Keratinocyte (primary cell): ENCODE results near the gene TBC1D7.

Experiments
- EZH2 ChIP-seq: IDR thresholded peaks from one replicate; pipeline ENCODE4 v1.6.1; 2012; ENCODE audit warnings: inconsistent platforms, mild to moderate bottlenecking, low read length, moderate library complexity
- TF ChIP-seq, protein P1 (sequence below), 3 experiments: IDR thresholded peaks in 1 of 3; conservative IDR thresholded peaks in 1 of 3; optimal IDR thresholded peaks in 1 of 3; 2 replicates in 2 of 3; 3 replicates in 1 of 3; pipeline versions ENCODE3 to v1.5.1; 2011; ENCODE audit warnings: low read length in 3 of 3, mild to moderate bottlenecking in 3 of 3, moderate library complexity in 2 of 3, control low read depth in 1 of 3, inconsistent platforms in 1 of 3; ENCODE audit not compliant: insufficient read depth in 2 of 3; ENCODE audit errors: extremely low read depth in 1 of 3

DNA sequence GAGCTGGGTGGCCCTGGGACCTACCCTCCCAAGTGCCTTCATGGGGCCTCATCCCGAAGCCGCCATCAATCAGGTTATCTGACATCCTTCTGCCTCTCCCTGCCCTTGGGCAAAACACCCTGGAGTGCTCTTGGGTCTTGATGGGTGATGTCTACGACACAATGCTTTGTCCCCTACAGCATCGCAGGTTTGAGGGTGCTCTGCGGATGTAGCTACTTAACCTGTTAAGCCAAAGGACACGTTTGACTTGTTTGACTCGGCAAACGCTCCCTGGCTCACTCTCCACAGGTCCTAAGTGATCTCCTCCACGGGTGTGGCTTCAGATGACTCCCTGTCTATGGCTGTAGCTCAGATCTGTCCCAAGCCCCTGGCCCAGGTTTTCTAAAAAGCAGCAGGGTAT lies 35.6 kb downstream of the TBC1D7 start:
- TF ChIP-seq, protein P1, sequence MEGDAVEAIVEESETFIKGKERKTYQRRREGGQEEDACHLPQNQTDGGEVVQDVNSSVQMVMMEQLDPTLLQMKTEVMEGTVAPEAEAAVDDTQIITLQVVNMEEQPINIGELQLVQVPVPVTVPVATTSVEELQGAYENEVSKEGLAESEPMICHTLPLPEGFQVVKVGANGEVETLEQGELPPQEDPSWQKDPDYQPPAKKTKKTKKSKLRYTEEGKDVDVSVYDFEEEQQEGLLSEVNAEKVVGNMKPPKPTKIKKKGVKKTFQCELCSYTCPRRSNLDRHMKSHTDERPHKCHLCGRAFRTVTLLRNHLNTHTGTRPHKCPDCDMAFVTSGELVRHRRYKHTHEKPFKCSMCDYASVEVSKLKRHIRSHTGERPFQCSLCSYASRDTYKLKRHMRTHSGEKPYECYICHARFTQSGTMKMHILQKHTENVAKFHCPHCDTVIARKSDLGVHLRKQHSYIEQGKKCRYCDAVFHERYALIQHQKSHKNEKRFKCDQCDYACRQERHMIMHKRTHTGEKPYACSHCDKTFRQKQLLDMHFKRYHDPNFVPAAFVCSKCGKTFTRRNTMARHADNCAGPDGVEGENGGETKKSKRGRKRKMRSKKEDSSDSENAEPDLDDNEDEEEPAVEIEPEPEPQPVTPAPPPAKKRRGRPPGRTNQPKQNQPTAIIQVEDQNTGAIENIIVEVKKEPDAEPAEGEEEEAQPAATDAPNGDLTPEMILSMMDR (optimal IDR thresholded peaks at IDR 0.05 in 1 of 3, IDR thresholded peaks at IDR 0.05 in 1 of 3, conservative IDR thresholded peaks at IDR 0.05 in 1 of 3; ENCODE audit: extremely low read depth in 1 of 3, insufficient read depth in 2 of 3, low read length in 3 of 3): no peak
- no peak for TF ChIP-seq EZH2
